ENCODE data around the gene RETREG2. TPM values are rescaled to one million over a fixed set of nuclear protein-coding genes. Genes with fewer than 3 reads are reported as not detected.

The RETREG2 gene
- total and polyA plus RNA-seq, 11 donors = 13.4 to 56.0 (median 38.2) TPM

DNA sequence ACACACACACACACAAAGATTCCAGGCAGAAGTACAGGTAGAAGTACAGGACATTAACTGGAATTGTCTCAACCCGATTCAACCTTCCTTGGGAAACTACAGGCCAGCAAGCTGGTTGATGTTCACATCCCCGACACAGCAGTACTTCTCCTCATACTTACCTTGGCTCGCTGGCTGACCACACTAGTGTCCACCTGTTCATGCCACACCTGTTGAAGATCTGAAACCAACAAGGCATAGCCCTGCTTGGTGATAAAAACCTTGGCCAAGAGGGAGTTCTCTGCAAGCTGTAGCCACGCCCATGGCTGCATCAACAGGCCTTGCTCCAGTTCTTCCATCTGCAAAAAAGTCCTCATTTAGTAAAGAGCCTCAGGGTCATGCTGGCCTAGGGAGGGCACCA is 20.1 kb upstream of the RETREG2 start:
- DNase-seq (no peak), ATAC-seq (no peak)
- no peaks in the 10 kb centered on the region for H3K27me3 ChIP-seq
- no peak overlapping the region for H3K27ac ChIP-seq
- peaks cover 0 to 43% (median 38%) of the 10 kb centered on the region in 9 donors for H3K36me3 ChIP-seq
- WGBS, 4 donors = 95 to 98% (median 96%) methylated on average over 4 of the region's 4 CpGs
- TF ChIP-seq, protein P1, sequence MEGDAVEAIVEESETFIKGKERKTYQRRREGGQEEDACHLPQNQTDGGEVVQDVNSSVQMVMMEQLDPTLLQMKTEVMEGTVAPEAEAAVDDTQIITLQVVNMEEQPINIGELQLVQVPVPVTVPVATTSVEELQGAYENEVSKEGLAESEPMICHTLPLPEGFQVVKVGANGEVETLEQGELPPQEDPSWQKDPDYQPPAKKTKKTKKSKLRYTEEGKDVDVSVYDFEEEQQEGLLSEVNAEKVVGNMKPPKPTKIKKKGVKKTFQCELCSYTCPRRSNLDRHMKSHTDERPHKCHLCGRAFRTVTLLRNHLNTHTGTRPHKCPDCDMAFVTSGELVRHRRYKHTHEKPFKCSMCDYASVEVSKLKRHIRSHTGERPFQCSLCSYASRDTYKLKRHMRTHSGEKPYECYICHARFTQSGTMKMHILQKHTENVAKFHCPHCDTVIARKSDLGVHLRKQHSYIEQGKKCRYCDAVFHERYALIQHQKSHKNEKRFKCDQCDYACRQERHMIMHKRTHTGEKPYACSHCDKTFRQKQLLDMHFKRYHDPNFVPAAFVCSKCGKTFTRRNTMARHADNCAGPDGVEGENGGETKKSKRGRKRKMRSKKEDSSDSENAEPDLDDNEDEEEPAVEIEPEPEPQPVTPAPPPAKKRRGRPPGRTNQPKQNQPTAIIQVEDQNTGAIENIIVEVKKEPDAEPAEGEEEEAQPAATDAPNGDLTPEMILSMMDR (IDR thresholded peaks at IDR 0.05) = no peak
- TF ChIP-seq POLR2A (IDR thresholded peaks at IDR 0.05) = no peak
- no peaks in the 10 kb centered on the region for H3K9me3 ChIP-seq
- H3K4me1 ChIP-seq = peaks cover 0 to 15% (median 10%) of the 10 kb centered on the region in 12 donors
- no peak overlapping the region for H3K4me3 ChIP-seq
- intact Hi-C loops (cut with DNase I) = loop anchor here in 7 of 10 donors (5.0 to 10.0 kb wide), 7 partner anchors 86 to 303 kb away; partner anchors contain the start of genes CRYBA2 (in 3 of the 7) and WNT6 (in 1 of the 7)

DNA sequence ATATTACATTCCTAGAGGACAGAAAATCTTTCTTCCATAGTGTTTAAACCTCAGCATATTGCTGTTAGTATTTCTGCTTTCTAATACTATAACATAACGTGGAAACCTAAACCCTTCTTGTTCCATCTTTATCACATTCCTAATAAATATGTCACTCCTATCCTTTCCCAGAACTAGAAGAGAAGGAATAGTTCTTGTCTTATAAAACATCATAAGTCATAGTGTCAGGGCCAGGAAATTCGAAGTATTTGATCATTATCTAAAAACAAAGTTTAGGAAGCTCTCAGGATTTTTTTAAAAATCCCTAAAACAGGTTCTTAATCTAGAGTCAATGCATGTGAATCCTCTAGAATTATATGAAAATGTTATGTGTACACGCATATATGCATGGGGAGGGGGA is 19.5 kb upstream of the RETREG2 start:
- Histone ChIP-seq H3K27ac (no peak overlapping the region), H3K36me3 (peaks cover 0 to 37% (median 32%) of the 10 kb centered on the region in 9 donors), H3K4me3 (no peak overlapping the region), H3K4me1 (peaks cover 0 to 15% (median 10%) of the 10 kb centered on the region in 12 donors), H3K27me3 (no peaks in the 10 kb centered on the region), H3K9me3 (no peaks in the 10 kb centered on the region)
- no peak for DNase-seq
- 85 to 92% (median 89%) methylated on average over 3 of the region's 3 CpGs for WGBS, 4 donors
- no peak for TF ChIP-seq POLR2A (IDR thresholded peaks at IDR 0.05)
- TF ChIP-seq, protein P1 (IDR thresholded peaks at IDR 0.05) = no peak
- intact Hi-C loops (cut with DNase I) = loop anchor here in 7 of 10 donors (5.0 to 10.0 kb wide), 7 partner anchors 86 to 304 kb away; partner anchors contain the start of genes CRYBA2 (in 3 of the 7) and WNT6 (in 1 of the 7)
- ATAC-seq = no peak

DNA sequence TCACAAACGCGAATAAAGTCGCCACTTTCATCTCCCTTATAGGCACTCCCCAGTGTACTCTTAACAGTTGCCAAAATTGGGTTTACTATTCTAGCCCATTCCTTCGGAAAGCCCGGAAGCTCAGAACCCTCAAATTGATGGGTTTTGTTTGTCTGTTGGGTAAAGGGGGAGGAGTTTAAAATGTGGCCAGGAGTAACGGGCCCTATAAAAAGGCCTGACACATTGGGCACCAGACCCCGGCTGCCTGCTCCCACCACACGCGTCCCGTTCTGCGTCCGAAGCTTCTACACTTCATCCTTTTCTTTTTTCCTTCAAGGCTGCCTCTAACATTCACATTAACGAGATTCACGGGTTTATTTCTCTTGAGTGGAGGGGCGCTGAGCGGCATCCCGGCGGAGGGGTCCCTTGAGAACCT is 18.3 kb upstream of the RETREG2 start:
- Histone ChIP-seq H3K36me3 (peaks cover 0 to 26% (median 22%) of the 10 kb centered on the region in 9 donors), H3K4me3 (peak overlapping the region; percentile 42 to 88 (median 68)), H3K4me1 (peaks cover 0 to 15% (median 10%) of the 10 kb centered on the region in 12 donors), H3K27me3 (no peaks in the 10 kb centered on the region), H3K9me3 (no peaks in the 10 kb centered on the region), H3K27ac (peak overlapping the region; percentile 88 to 99 (median 95))
- whole genome bisulfite sequencing, 4 donors = 7 to 12% (median 11%) methylated on average over 18 of the region's 18 CpGs
- DNase-seq (no peak), ATAC-seq (no peak)
- TF ChIP-seq POLR2A (IDR thresholded peaks at IDR 0.05) = no peak
- TF ChIP-seq, protein P1 (IDR thresholded peaks at IDR 0.05) = no peak
- intact Hi-C loops (cut with DNase I) = loop anchor here (1.0 to 10.0 kb wide), 19 partner anchors 12 to 305 kb away; partner anchors contain the start of genes ZFAND2B (in 4 of the 10), CRYBA2 (in 3 of the 10), DNPEP (in 3 of the 10) and CNPPD1 (in 1 of the 10)

DNA sequence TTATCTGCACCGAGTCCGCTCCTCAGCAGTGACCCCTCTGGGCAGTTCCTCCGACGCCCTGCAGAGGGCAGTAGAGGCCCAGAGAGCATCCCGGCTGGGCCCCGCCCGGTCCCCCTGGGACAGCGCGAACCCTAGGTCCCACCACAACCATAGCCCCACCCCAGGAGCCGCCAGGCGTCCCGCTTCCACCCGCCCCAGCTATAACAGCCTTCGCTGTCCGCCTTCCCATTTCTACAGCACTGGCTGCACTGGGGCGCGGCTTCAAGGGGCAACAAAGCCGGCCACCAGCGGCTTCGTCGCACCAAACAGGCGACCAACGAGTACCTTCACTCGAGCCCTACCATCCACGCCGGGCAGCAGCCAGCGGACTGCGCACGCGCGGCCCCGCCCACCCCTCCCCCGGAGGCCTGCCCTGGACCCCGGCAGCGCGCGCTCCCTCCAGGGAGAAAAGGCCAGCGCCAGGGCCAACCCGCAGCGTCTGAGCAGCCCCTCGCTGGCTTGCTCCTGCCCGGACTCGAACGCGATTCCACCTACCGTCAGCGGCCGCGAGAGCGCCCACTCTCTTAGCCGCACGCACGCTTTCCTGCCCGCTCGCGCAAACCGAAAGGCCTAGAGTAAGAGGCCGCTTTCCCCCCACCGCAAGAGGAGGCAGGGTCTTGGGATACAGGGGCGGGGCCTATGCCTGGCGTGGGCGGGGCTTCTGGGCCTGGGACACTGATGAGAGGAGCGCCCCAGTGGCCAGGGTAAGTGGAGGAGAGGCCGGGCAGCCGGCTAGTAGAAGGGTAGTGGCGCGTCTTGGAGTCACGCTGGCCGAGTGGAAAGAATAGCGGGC is 17.7 kb upstream of the RETREG2 start, which contains the start of gene NHEJ1:
TSS of gene NHEJ1 (minus strand) at position 630 of the 832 bp plus-strand sequence. CDS start 2,453 bp downstream, outside the sequence.
- Histone ChIP-seq H3K27me3 (no peaks in the 10 kb centered on the region), H3K4me1 (peaks cover 0 to 15% (median 10%) of the 10 kb centered on the region in 12 donors), H3K4me3 (peak within 1 kb of the TSS; percentile 42 to 88 (median 68)), H3K27ac (peak within 1 kb of the TSS; percentile 88 to 99 (median 95)), H3K36me3 (peaks cover 0 to 23% (median 22%) of the 10 kb centered on the region in 9 donors), H3K9me3 (no peaks in the 10 kb centered on the region)
- TF ChIP-seq POLR2A (IDR thresholded peaks at IDR 0.05) = peak in 1 of 2 donors; percentile 64
- TF ChIP-seq, protein P1 (IDR thresholded peaks at IDR 0.05) = peak; percentile 98 to 100 (median 99)
- ATAC-seq (peak; percentile 96 to 98 (median 98)), DNase-seq (peak; percentile 95 to 98 (median 96))
- intact Hi-C loops (cut with DNase I) = loop anchor here (1.0 to 10.0 kb wide), 12 partner anchors 11 to 224 kb away; partner anchors contain the start of genes ZFAND2B (in 4 of the 10), DNPEP (in 3 of the 10), CNPPD1 (in 1 of the 10) and RETREG2 (in 1 of the 10)
- 0 to 3% (median 1%) methylated on average over 29 to 70 of the region's 70 CpGs for WGBS, 4 donors

Measured in heart left ventricle (tissue), 16 donors.